Stimulated activated CD4-positive, alpha-beta T cell treated with anti-CD3 and anti-CD28 coated beads, Interleukin-15, amount 100 ng/mL, for 1 hour (primary cell): ENCODE results near the gene GRHL3.
"Not testable (repeated sequence)": the region's sequence is repeated elsewhere in the genome, so short reads cannot be mapped to it uniquely, and the experiment has no call there.

Experiments used
- DNase-seq, 2 donors: peaks; one replicate each; pipeline ENCODE4 v3.0.0-alpha.2; 2020; ENCODE audit warnings: low read depth in 1 of 2, low spot score in 1 of 2

The GRHL3 gene

DNA sequence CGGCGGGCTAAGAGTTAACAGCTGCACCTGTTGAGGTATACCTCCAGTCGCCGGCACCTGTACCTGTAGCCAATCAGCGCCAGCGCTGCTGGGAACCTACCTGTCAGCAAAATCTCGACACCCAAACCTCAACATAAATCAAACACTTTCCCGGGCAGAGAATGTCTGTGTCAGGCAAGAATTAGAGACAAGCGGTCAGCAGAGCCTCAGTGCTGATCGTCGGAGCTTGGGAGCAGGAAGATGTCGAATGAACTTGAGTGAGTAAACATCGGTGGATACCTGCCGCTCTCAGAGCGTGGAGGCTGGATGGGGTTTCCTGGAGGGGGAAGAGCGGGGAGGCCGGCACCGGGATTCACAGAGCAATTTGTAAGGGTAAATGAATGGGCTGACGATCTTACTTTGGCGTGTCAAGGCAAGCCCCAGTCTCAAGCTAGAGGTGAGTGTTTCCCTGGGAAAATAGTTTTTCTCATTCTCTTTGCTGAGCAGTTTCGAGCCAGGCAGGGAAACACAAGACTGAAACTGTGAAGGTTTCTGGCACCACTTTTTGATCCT lies at the start of gene GRHL3:
Gene GRHL3 (plus strand): TSS at position 46 of the 552 bp plus-strand sequence. CDS start 195 bp downstream, at position 241.
- DNase-seq, result no peak

DNA sequence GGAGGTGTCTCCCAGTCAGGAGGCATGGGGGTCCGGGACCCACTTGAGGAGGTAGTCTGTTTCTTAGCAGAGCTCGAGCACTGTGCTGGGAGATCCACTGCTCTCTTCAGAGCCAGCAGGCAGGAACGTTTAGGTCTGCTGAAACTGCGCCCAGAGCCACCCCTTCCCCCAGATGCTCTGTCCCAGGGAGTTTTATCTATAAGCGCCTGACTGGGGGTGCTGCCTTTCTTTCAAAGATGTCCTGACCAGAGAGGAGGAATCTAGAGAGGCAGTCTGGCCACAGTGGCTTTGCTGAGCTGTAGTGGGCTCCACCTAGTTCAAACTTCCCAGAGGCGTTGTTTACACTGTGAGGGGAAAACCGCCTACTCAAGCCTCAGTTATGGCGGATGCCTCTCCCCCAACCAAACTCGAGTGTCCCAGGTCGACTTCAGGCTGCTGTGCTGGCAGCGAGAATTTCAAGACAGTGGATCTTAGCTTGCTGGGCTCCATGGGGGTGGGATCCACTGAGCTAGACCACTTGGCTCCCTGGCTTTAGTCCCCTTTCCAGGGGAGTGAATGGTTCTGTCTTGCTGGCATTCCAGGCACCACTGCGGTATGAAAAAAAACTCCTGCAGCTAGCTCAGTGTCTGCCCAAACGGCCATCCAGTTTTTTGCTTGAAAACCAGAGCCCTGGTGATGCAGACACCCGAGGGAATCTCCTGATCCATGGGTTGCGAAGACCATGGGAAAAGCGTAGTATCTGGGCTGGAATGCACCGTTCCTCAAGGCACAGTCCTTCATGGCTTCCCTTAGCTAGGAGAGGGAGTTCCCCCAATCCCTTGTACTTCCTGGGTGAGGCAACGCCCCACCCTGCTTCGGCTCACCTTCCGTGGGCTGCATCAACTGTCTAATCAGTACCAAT lies 44.7 kb upstream of the GRHL3 start:
- DNase-seq, result not testable (repeated sequence)

DNA sequence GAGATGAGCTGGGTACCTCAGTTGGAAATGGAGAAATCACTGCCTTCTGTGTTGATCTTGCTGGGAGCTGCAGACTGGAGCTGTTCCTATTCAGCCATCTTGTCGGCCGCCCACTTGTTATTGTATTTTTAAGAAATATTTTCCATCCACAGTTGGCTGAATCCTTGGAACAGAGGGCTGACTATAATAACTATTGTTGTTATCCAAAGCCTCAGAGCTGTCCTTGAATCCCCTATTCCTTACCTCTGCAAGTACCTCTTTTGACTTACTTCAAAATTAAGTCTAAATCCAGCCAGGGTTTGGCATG lies 44.1 kb upstream of the GRHL3 start:
- DNase-seq, result no peak

DNA sequence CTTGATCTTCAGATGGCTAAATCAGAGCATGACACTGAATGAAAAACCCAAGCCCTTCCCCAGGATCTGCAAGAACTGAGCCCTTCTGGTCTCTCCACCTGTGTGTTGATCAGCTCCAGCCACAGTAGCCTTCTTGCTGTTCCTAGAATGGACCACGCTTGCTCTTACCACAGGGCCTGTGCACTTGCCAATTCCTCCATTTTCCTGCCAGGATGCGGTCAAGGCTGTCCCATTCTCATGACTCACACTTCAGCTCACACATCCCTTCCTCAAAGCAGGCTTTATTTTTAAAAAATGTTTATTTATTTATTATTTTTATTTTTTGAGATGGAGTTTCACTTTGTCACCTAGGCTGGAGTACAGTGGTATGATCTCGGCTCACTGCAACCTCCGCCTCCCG lies 43.6 kb upstream of the GRHL3 start:
- DNase-seq, result no peak

DNA sequence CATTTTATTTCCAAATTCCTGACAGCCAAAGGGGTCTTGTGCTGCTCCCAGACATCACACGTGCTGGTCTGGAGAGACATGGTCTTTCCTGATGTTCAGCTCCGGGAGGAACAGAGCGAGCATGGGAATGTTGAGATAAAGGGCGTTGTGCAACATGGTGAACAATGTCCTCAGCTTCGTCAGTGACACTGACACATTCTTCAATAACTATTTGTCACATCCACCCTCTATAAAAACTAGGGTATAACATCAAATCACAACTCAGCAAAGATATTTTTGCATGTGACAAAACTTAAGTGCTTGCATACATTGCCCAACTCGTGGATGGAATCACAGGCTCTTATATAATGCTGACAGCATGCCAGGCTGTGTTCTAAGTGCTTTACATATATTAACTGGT lies 42.4 kb upstream of the GRHL3 start:
- DNase-seq, result no peak

DNA sequence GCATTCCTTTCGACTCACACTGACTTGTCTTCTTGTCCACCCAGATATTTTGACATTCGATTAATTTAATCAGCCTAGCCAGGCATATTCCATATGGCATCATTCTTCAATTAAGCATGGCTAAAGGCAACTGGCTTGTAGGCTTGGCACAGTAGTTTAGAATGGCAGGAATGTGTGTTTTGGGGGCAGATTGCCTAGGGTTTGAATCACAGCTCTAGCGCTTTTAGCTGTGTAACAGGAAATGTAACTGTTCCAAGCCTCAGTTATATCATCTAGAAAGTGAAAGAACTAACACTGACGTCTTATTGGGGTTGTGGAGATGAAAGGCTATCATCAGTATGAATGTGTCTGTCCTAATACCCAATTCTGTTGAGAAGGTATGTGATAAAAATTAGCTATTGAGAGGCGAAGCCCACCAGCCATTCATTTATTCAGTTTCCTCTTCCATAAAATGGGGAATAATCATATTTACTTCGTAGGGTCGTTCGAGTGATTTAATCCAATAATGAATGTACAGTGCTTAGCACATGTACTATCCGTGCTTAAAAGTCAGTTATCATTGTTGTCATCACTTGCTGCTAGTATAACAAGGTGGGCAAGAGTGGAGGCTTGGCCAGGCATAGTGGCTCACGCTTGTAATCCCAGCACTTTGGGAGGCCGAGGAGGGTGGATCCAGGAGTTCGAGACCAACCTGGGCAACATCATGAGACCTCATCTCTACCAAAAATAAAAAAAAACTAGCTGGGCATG lies 41.6 kb upstream of the GRHL3 start:
- no peak for DNase-seq

DNA sequence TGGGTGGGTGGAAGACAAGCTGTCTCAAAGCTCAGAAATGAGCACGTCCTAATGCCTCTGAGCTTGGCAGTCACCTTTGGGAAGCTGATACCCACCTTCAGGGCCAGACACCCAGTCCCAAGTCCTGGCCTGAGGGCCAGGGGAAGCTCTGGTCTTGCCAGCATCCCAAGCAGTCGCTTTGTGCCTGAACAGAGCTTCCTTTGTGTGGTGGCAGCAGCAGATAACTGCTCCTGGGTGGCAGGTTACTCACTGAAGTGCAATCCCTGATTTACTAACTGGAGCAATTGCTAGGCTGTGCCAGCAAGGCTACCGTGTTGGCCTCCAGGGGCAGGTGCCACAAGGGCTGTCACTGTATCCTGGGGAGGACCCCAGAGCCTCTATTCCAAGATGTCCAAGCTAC lies 40.4 kb upstream of the GRHL3 start:
- no peak for DNase-seq

DNA sequence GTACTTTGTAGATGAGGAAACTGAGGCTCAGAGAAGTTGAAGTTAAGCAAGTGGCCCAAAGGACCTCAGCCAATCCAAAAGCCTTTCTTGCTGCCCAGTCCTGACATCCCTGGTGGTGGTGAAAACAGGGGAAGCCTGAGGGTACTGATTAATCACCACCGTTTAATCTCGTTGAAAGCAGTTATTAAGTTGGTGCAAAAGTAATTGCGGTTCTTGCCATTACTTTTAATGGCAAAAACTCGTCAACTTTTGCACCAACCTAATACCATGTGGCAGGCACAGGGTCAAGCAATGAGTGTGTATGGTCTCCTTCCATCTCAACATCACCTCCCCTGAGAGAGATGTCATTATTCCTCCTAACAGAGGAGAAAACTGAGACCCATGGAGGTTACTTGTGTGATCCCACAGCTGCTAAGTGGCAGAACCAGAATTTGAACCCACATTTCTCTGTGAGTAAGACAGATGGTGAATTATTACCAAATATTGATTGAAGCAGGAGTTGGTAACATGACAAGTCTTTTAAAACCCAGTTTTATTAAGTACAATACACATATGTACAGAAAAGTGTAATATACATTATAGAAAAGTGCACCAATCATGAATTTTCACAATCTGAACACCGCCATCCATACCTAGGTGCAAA lies 39.4 kb upstream of the GRHL3 start:
- DNase-seq, result no peak

DNA sequence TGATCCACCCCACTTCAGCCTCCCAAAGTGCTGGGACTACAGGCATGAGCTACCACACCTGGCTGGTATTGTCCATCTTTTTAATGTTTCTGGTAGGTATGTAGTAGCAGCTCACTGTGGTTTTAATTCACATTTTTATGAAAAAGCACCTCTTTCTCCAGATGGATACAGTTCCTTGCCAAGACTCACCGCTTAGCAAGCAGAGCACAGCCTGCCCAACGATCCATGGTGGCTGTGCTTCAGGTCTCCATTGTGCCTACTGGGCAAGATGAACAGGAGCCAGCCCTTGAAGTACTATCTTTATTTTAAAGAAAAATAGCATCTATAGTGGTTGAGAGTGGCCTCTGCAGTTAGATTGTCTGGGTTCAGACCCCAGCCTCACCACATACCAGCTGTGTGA lies 37.6 kb upstream of the GRHL3 start:
- DNase-seq, result no peak

DNA sequence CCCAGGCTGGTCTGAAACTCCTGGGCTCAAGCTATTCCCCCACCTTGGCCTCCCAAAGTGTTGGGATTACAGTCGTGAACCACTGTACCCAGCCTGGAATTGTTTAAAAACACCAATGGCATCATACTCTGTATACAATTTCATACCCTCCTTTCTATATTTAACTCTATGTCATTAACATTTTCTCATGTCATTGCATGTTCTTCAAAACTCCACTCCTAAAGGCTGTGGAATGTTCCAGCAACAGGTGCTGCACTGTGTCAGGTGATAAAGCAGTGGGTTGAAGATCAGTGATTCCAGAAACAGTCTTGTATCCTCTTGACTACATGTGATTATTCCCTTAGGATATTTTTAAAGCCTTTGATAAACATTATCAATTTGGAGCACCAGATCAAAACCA lies 36.7 kb upstream of the GRHL3 start:
- DNase-seq, result no peak

DNA sequence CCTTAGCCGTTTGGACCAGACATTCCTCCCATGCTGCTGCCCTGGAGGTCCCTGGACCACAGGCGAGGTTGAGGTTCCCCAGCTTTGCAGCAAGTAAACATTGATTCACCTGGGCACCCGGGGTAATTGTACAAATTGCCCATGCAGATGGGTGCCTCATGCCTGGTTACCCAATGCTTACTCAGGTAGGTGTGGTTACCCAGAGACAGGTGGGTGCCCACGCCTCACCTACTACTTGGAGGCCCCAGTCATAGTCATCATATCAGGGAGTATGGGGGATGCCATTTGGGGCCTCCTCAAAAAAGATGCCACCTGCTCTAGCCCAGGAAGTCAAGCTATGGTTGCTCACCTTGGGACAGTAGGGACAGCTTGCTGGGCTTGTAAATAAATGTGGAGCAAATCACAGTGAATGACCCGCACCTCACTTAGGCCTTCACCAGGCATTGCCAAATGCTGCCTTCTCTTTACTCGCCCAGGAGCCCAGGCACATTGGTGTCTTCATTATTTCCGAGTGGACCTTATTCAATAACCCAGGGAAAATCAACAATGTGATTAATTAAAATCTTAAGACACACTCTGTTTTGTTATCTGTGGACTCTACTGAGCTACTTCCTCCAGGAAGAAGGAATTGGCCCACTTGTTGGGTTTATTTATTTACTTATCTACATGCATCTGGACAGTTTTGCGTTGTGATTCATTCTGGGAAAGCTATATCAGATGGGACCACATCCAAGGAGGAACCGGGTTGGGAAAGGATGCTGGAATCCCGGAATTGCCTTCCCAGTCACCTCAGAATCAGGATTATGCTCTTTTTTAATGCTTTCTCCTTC lies 35.6 kb upstream of the GRHL3 start:
- no peak for DNase-seq

DNA sequence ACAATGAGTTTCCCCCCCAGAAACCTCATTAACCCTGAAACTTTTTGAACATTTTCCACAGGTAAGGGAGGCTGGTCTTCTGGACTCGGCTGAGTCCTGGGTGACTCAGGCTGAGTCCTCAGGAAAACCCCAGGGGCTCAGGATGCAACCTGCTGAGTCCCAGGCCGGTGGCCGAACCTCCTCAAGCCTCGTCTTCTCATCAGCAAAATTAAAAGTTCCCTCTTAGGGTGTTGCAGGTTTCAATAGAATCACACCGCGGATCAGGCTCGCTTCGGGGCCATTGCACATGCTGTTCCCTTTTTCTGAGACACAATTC lies 35.0 kb upstream of the GRHL3 start:
- DNase-seq, result no peak

DNA sequence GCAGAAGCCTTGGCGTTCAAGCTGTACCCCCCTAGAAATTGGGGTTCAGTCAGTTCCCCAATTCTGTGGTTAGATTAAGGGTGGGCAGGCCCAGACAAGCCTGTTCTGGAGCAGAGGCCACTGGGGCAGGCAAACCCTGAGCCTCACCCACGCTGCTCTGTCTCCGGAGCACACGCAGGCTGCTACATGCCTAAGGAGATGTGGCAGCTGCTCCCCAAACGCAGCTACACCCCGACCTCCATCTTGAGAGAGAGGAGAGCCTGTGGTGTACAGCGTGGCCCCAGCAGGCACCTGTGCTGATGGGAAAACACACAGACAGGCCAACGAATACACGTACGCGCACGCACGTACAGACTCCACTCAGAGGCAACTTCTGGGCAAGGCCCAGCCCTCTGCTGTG lies 33.9 kb upstream of the GRHL3 start:
- DNase-seq, result no peak

DNA sequence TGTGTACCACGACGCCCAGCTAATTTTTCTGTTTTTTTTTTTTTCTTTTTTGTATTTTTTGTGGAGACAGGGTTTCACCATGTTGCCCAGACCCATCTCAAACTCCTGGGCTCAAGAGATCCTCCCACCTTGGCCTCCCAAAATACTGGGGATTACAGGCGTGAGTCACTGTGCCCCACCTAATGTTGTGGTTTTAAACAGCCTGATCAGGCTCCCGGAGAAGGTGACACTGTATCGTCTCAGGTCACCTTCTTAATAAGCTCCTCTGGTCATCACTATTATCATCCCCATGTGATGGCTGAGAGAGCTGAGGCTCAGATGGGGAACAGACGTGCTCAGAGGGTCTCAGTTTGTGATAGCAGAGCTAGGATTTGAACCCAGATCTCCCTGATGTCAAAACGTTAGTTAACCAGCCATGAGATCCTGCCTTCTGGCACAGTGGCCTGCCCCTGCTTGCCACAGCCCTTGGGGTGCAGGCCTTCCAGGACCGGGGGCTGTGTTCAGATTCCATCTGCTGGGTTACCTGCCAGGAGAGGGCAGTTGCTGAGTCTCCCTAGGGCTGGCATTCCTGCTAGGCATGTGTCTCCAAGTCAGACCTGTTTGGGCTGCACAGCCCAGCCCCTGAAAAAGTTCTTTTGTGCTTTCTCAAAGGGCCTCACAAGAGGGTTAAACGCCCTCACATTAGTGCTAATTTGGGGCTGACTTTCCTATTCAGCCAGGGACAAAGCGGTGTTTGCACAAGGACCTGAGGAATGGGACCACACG lies 32.7 kb upstream of the GRHL3 start:
- no peak for DNase-seq

DNA sequence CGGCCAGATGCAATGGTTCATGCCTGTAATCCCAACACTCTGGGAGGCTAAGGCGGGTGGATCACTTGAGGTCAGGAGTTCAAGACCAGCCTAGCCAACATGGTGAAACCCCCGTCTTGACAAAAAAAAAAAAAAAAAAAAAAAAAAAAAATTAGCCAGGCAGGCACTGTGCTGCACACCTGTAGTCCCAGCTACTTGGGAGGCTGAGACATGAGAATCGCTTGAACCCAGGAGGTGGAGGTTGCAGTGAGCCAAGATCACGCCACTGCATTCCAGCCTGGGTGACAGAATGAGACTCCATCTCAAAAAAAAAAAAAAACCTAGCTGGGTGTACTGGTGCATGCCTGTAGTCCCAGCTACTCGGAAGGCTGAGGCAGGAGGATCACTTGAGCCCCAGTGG lies 31.4 kb upstream of the GRHL3 start:
- DNase-seq, result not testable (repeated sequence)

DNA sequence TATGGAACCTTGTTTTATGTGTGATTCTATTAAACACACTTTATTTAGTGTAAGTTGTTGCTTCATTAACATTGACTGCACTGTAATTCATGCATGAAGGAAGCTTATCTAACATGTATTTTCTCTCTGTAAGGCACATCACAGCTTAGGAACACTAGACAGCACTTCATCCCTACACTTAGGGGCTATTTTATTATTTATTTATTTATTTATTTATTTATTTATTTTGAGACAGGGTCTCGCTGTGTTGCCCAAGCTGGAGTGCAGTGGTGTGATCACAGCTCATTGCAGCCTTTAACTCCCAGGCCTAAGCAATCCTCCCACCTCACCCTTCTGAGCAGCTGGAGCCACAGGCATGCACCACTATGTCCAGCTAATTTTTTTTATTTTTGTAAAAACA lies 30.7 kb upstream of the GRHL3 start:
- no peak for DNase-seq

DNA sequence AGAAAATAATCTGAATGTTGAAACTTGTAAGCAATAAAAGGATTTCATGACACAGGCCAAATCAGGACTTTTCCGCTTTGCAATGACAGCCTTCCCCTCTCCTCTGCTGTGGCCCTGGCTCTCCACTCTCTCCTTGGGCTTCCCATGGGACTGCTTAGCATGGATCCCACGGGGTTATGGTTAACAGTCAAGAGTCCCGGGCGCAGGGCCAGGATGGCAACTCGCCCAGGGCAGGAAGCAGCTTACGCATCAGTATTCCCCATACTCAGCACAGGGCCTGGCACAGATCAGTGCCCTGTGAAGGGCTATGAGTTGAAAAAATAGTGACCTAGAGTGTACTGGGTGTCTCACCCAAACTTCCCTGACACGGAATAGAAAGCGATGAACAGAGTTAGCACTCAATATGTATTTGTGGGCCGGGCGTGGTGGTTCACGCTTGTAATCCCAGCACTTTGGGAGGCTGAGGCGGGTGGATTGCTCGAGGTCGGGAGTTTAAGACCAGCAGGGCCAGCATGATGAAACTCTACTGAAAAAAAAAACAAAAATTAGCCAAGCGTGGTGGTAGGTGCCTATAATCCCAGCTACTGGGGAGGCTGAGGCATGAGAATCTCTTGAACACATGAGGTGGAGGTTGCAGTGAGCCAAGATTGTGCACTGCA lies 29.1 kb upstream of the GRHL3 start:
- no peak for DNase-seq

DNA sequence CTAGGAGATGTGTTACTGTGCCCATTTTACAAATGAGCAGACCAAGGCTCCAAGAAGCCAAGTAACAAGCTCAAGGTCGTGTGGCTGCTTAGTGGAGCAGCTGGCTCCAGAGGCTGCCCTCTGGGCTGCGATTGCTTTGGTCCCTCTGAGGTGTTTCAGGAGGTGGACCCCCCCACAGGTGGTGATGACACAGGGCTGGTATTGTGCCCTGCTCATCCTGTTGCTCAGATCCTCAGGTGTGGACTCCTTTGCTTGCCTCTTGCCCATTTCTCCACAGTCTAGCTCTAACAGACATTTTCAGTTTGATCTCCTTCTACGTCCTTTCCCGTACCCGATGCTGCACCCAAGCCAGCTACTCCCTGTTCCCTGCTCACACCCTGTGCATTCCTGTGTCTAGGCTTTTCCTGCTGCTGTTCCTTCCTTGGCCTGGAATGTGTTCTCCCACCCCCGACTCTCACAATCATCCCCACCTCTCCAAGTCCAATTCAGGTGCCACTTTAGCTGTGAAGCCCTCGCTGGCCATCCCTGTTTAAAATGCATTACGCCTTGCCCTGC lies 28.1 kb upstream of the GRHL3 start:
- no peak for DNase-seq

DNA sequence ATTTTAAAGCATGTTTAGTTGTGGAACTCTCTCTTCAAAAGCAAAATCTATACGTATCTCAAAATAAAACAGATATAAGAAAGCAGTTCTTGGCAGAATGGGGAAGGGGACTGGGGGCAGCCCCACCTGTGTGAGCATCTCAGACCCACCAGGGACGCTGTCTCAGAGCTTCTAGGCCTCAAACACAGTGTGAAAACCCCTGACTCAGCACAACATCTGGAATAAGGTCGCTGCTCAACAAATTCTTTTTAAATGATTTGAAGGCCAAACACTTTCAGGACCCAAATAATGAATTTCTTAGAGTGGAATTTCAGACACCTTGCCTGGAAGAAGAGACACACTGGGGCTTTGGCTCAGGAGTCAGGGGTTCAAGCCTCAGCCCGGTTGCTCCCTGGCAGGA lies 27.1 kb upstream of the GRHL3 start:
- no peak for DNase-seq

DNA sequence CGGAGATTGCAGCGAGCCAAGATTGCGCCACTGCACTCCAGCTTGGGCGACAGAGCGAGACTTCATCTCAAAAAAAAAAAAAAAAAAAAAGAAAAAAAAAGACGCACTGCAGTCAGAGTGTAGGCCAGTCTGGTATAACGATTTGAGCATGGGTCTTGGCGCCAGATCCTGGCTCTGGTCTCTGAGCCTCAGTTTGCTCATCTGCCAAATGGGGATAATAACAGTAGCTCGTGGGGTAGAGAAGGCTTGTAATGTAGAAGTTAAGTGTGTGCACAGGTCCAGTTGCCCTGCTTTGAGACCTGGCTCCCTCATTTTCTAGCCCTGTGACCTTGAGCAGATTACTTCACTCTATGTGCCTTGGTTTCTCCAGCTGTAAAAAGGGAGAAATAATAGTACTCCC lies 26.3 kb upstream of the GRHL3 start:
- DNase-seq, result no peak
